Stomach (tissue), 9 donors: ENCODE data around the gene ADORA1. TPM values are rescaled to one million over a fixed set of nuclear protein-coding genes. Genes with fewer than 3 reads are reported as not detected.

Source experiments
- DNase-seq, 2 donors: peaks; one replicate each; pipeline versions ENCODE4 v3.0.0 to v3.0.0-alpha.2; 2013 to 2019
- H3K27ac ChIP-seq, 5 donors: fragments of 200-600 bp in 4 of 5; sonication (generic) in 4 of 5; one replicate each; pipeline ENCODE4 v1.5.1; 2013 to 2019; ENCODE audit warnings: mild to moderate bottlenecking in 1 of 5, moderate library complexity in 1 of 5
- H3K27me3 ChIP-seq, 3 donors: fragments of 200-600 bp; sonication (generic); one replicate each; pipeline ENCODE4 v1.5.1; 2017 to 2019; ENCODE audit warnings: mixed run types in 1 of 3
- H3K36me3 ChIP-seq, 4 donors: fragments of 200-600 bp; sonication (generic); 1 replicate in 3 of 4; 2 replicates in 1 of 4; pipeline ENCODE4 v1.5.1; 2016 to 2019
- H3K4me1 ChIP-seq, 4 donors: fragments of 200-600 bp; sonication (generic); one replicate each; pipeline ENCODE4 v1.5.1; 2016 to 2019
- H3K4me3 ChIP-seq, 4 donors: fragments of 200-600 bp; sonication (generic) in 3 of 4; one replicate each; pipeline ENCODE4 v1.5.1; 2016 to 2019; ENCODE audit warnings: mild to moderate bottlenecking in 1 of 4
- H3K9me3 ChIP-seq, 4 donors: fragments of 200-600 bp; sonication (generic); one replicate each; pipeline ENCODE4 v1.5.1; 2016 to 2019
- EP300 ChIP-seq: sonication (generic); formaldehyde crosslinking; IDR thresholded peaks from one replicate; pipeline ENCODE4 v1.6.1; 2017; ENCODE audit warnings: antibody characterized with exemption
- POLR2A ChIP-seq, 4 donors: fragments of 450-650 bp; IDR thresholded peaks; one replicate each; pipeline ENCODE4 v1.6.1; 2016; ENCODE audit warnings: antibody characterized with exemption in 4 of 4, control low read depth in 2 of 4, mild to moderate bottlenecking in 1 of 4, moderate library complexity in 1 of 4
- POLR2AphosphoS5 ChIP-seq, 3 donors: sonication (generic); formaldehyde crosslinking; IDR thresholded peaks; one replicate each; pipeline ENCODE4 v1.6.1; 2016; ENCODE audit warnings: antibody characterized with exemption in 3 of 3
- WGBS, 5 donors: extraction: QIAGEN DNeasy Blood & Tissue Kit in 3 of 5; methylation state at CpG; one replicate each; pipeline versions ENCODE4 v1.1.5 to v1.1.7; 2013 to 2018; 5-methylcytosine and 5-hydroxymethylcytosine counted together
- intact Hi-C: fragments of 100-400 bp; cut with DNase I; formaldehyde crosslinking; loops from one replicate; pipeline ENCODE4 v1.15.1; 2023; ENCODE audit warnings: low total_unique reads
- polyA plus RNA-seq, 3 donors: library from polyadenylated mRNA; stranded (reverse); fragments of 200-250 nt; gene quantifications; one replicate each; pipeline ENCODE4 v1.2.3, GENCODE V29; 2013
- total RNA-seq, 5 donors: library from RNA; depleted of rRNA; stranded (reverse); fragments of >200 nt; gene quantifications; one replicate each; pipeline versions ENCODE4 v1.1.0 to v1.2.3, GENCODE V29; 2014 to 2016
- TF ChIP-seq, protein P1 (sequence below), 7 experiments: fragments of 450-650 bp in 4 of 7; fragments of 200-600 bp in 3 of 7; sonication (generic) in 3 of 7; IDR thresholded peaks; one replicate each; pipeline ENCODE4 v1.5.1; 2016 to 2019; ENCODE audit warnings: antibody characterized with exemption in 7 of 7, control low read depth in 2 of 7, mild to moderate bottlenecking in 1 of 7
- donor health status: healthy with polysubstance abuse.
- donor health status: Bipolar disorder and iron deficiency.
- donor health status: healthy.

The ADORA1 gene
- total and polyA plus RNA-seq, 8 donors, result 0.18 to 4.2 (median 2.1) TPM; not detected in 2

DNA sequence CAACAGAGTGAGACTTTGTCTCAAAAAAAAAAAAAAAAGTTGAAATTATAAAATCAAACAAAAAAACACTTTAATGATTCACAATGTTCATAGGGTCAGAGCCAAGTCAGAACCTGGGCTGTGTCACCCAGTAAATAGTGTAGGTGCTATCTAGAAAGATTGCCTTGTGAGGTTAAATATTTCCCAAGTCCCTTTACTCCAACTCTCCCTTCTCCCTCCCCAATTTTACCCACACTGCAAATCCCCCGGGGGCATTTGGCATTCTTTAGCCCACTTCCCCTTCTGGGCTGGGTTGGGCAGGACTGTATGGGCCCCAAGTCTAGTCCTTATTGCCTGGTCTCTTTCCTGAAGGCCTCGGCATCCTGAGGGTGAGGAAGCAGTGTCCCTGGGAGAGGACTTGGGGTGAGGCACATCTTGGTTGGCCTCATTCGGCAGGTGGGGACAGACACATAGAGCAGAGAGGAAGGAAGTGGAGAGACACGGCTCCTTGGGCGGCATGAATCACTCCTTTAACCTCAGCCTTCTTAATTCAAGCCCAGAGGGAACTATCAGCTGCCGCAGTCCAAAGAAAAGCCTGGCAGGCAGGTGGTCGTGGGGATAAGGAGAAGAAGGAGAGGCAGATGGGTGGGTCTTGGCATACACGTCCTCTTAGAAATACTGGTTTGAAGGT lies 8.2 kb downstream of the ADORA1 start:
- H3K4me1 ChIP-seq, result peaks cover 0 to 13% (median 6%) of the 10 kb centered on the region in 4 donors
- TF ChIP-seq, protein P1, sequence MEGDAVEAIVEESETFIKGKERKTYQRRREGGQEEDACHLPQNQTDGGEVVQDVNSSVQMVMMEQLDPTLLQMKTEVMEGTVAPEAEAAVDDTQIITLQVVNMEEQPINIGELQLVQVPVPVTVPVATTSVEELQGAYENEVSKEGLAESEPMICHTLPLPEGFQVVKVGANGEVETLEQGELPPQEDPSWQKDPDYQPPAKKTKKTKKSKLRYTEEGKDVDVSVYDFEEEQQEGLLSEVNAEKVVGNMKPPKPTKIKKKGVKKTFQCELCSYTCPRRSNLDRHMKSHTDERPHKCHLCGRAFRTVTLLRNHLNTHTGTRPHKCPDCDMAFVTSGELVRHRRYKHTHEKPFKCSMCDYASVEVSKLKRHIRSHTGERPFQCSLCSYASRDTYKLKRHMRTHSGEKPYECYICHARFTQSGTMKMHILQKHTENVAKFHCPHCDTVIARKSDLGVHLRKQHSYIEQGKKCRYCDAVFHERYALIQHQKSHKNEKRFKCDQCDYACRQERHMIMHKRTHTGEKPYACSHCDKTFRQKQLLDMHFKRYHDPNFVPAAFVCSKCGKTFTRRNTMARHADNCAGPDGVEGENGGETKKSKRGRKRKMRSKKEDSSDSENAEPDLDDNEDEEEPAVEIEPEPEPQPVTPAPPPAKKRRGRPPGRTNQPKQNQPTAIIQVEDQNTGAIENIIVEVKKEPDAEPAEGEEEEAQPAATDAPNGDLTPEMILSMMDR (IDR thresholded peaks at IDR 0.05), result no peak
- TF ChIP-seq EP300 (no peak), POLR2A (IDR thresholded peaks at IDR 0.05) (no peak), POLR2AphosphoS5 (IDR thresholded peaks at IDR 0.05) (no peak)
- WGBS, 5 donors, result 23 to 47% (median 31%) methylated on average over 8 of the region's 8 CpGs
- no peaks in the 10 kb centered on the region for H3K36me3 ChIP-seq
- H3K9me3 ChIP-seq, result no peaks in the 10 kb centered on the region
- no peaks in the 10 kb centered on the region for H3K27me3 ChIP-seq
- no peak overlapping the region for H3K4me3 ChIP-seq
- peak in 1 of 2 donors; percentile 38 for DNase-seq
- H3K27ac ChIP-seq, result no peak overlapping the region
- intact Hi-C loops, result no loop called here

- intact Hi-C loops, result no loop called here
- no peaks in the 10 kb centered on the region for H3K9me3 ChIP-seq
- no peak for DNase-seq
- no peak overlapping the region for H3K4me3 ChIP-seq
- no peaks in the 10 kb centered on the region for H3K27me3 ChIP-seq
- no peaks in the 10 kb centered on the region for H3K36me3 ChIP-seq
- 88 to 100% (median 95%) methylated on average over 1 of the region's 1 CpG for WGBS, 5 donors
- no peak for TF ChIP-seq POLR2A (IDR thresholded peaks at IDR 0.05)
- TF ChIP-seq, protein P1 (IDR thresholded peaks at IDR 0.05), result no peak
- TF ChIP-seq POLR2AphosphoS5 (IDR thresholded peaks at IDR 0.05), result no peak
- TF ChIP-seq EP300, result no peak
- H3K27ac ChIP-seq, result no peak overlapping the region
- peaks cover 0 to 13% (median 5%) of the 10 kb centered on the region in 4 donors for H3K4me1 ChIP-seq
These were observed 9.0 kb downstream of the ADORA1 start for GRCh38 chr1:203136409-203137042.

- no peaks in the 10 kb centered on the region for H3K9me3 ChIP-seq
- intact Hi-C loops, result no loop called here
- H3K4me3 ChIP-seq, result no peak overlapping the region
- WGBS, 5 donors, result 87 to 95% (median 91%) methylated on average over 4 of the region's 4 CpGs
- H3K27me3 ChIP-seq, result no peaks in the 10 kb centered on the region
- H3K27ac ChIP-seq, result no peak overlapping the region
- DNase-seq, result no peak
- H3K36me3 ChIP-seq, result no peaks in the 10 kb centered on the region
- TF ChIP-seq EP300 (no peak), POLR2A (IDR thresholded peaks at IDR 0.05) (no peak), POLR2AphosphoS5 (IDR thresholded peaks at IDR 0.05) (no peak)
- TF ChIP-seq, protein P1 (IDR thresholded peaks at IDR 0.05), result no peak
- H3K4me1 ChIP-seq, result peaks cover 0 to 13% (median 5%) of the 10 kb centered on the region in 4 donors
These were observed 9.8 kb downstream of the ADORA1 start for GRCh38 chr1:203137324-203137723.

DNA sequence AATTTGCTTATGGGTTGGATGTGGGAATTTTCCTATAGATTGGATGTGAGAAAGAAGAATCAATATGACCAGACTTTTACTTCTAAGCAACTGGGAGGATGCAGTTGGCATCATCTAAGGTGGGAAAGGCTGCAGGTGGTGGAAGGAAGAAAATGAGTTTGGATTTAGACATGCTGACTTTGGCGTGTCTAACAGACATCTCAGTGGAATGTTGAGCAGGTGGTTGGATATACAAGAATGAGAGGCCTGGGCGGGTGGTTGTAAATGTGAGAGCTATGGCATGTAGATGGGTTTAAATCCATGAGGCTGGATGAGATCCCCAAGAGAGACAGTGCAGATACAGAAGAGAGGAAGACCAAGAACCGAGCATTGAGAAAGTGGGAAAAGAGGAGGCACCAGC lies 10.5 kb downstream of the ADORA1 start:
- TF ChIP-seq POLR2A (IDR thresholded peaks at IDR 0.05) (no peak), EP300 (no peak), POLR2AphosphoS5 (IDR thresholded peaks at IDR 0.05) (no peak)
- TF ChIP-seq, protein P1 (IDR thresholded peaks at IDR 0.05), result no peak
- intact Hi-C loops, result no loop called here

More for the DNA sequence above, 10.5 kb downstream of the ADORA1 start:
- Histone ChIP-seq H3K36me3 (no peaks in the 10 kb centered on the region), H3K4me1 (peaks cover 0 to 13% (median 5%) of the 10 kb centered on the region in 4 donors), H3K4me3 (no peak overlapping the region), H3K9me3 (no peaks in the 10 kb centered on the region), H3K27me3 (no peaks in the 10 kb centered on the region), H3K27ac (no peak overlapping the region)
- 86 to 91% (median 87%) methylated on average over 3 of the region's 3 CpGs for WGBS, 5 donors
- no peak for DNase-seq
